ENCODE data around the gene SLITRK3. TPM values are rescaled to one million over a fixed set of nuclear protein-coding genes. Genes with fewer than 3 reads are reported as not detected.
"Not testable (repeated sequence)": the region's sequence is repeated elsewhere in the genome, so short reads cannot be mapped to it uniquely, and the experiment has no call there.

The SLITRK3 gene
- total RNA-seq, 1 donor from 2014 or later = not detected

- no peaks in the 10 kb centered on the region for H3K36me3 Mint-ChIP-seq (ENCODE audit: low read depth)
- H3K4me3 Mint-ChIP-seq = no peak overlapping the region
- no peaks in the 10 kb centered on the region for H3K27me3 Mint-ChIP-seq (ENCODE audit: insufficient read depth)
- H3K4me1 Mint-ChIP-seq (ENCODE audit: low read depth) = no peaks in the 10 kb centered on the region
- no peak overlapping the region for H3K27ac Mint-ChIP-seq
- no peak for DNase-seq (ENCODE audit: low spot score)
- intact Hi-C loops (cut with micrococcal nuclease) = no loop called here
- no peaks in the 10 kb centered on the region for H3K9me3 Mint-ChIP-seq
These were observed 25.9 kb downstream of the SLITRK3 start for GRCh38 chr3:165170236-165170635.

- no peaks in the 10 kb centered on the region for H3K27me3 Mint-ChIP-seq (ENCODE audit: insufficient read depth)
- no peak overlapping the region for H3K4me3 Mint-ChIP-seq
- intact Hi-C loops (cut with micrococcal nuclease) = no loop called here
- no peak overlapping the region for H3K27ac Mint-ChIP-seq
- no peaks in the 10 kb centered on the region for H3K9me3 Mint-ChIP-seq
- no peak for DNase-seq (ENCODE audit: low spot score)
- no peaks in the 10 kb centered on the region for H3K4me1 Mint-ChIP-seq (ENCODE audit: low read depth)
- no peaks in the 10 kb centered on the region for H3K36me3 Mint-ChIP-seq (ENCODE audit: low read depth)
These were observed 26.8 kb downstream of the SLITRK3 start for GRCh38 chr3:165169368-165169767.

- Mint-ChIP-seq H3K27me3 (ENCODE audit: insufficient read depth) (no peaks in the 10 kb centered on the region), H3K4me1 (ENCODE audit: low read depth) (no peaks in the 10 kb centered on the region), H3K36me3 (ENCODE audit: low read depth) (no peaks in the 10 kb centered on the region), H3K4me3 (no peak overlapping the region), H3K9me3 (no peaks in the 10 kb centered on the region), H3K27ac (no peak overlapping the region)
- intact Hi-C loops (cut with micrococcal nuclease) = no loop called here
- DNase-seq (ENCODE audit: low spot score) = no peak
These were observed 33.3 kb downstream of the SLITRK3 start for GRCh38 chr3:165162883-165163282.

GRCh38 chr3:165159760-165160421 lies 36.3 kb downstream of the SLITRK3 start:
- Mint-ChIP-seq H3K4me1 (ENCODE audit: low read depth) (no peaks in the 10 kb centered on the region), H3K4me3 (no peak overlapping the region), H3K9me3 (no peaks in the 10 kb centered on the region), H3K36me3 (ENCODE audit: low read depth) (no peaks in the 10 kb centered on the region), H3K27me3 (ENCODE audit: insufficient read depth) (no peaks in the 10 kb centered on the region), H3K27ac (no peak overlapping the region)
- intact Hi-C loops (cut with micrococcal nuclease) = no loop called here
- DNase-seq (ENCODE audit: low spot score) = no peak

GRCh38 chr3:165158011-165158410 lies 38.2 kb downstream of the SLITRK3 start:
- H3K27me3 Mint-ChIP-seq (ENCODE audit: insufficient read depth) = no peaks in the 10 kb centered on the region
- no peaks in the 10 kb centered on the region for H3K9me3 Mint-ChIP-seq
- H3K36me3 Mint-ChIP-seq (ENCODE audit: low read depth) = no peaks in the 10 kb centered on the region
- no peak for DNase-seq (ENCODE audit: low spot score)
- H3K4me1 Mint-ChIP-seq (ENCODE audit: low read depth) = no peaks in the 10 kb centered on the region
- no peak overlapping the region for H3K27ac Mint-ChIP-seq
- no peak overlapping the region for H3K4me3 Mint-ChIP-seq
- intact Hi-C loops (cut with micrococcal nuclease) = no loop called here

GRCh38 chr3:165156757-165157420 lies 39.3 kb downstream of the SLITRK3 start:
- Mint-ChIP-seq H3K27me3 (ENCODE audit: insufficient read depth) (no peaks in the 10 kb centered on the region), H3K4me3 (no peak overlapping the region), H3K9me3 (no peaks in the 10 kb centered on the region), H3K36me3 (ENCODE audit: low read depth) (no peaks in the 10 kb centered on the region), H3K27ac (no peak overlapping the region), H3K4me1 (ENCODE audit: low read depth) (no peaks in the 10 kb centered on the region)
- intact Hi-C loops (cut with micrococcal nuclease) = no loop called here
- DNase-seq (ENCODE audit: low spot score) = no peak

GRCh38 chr3:165148876-165149441 lies 47.2 kb downstream of the SLITRK3 start:
- DNase-seq (ENCODE audit: low spot score) = no peak
- H3K4me1 Mint-ChIP-seq (ENCODE audit: low read depth) = no peaks in the 10 kb centered on the region

GRCh38 chr3:165144271-165144670 lies 51.9 kb downstream of the SLITRK3 start:
- DNase-seq (ENCODE audit: low spot score) = no peak
- intact Hi-C loops (cut with micrococcal nuclease) = no loop called here
- no peak overlapping the region for H3K27ac Mint-ChIP-seq
- H3K4me1 Mint-ChIP-seq (ENCODE audit: low read depth) = no peaks in the 10 kb centered on the region
- no peaks in the 10 kb centered on the region for H3K36me3 Mint-ChIP-seq (ENCODE audit: low read depth)
- H3K27me3 Mint-ChIP-seq (ENCODE audit: insufficient read depth) = no peaks in the 10 kb centered on the region
- no peaks in the 10 kb centered on the region for H3K9me3 Mint-ChIP-seq
- H3K4me3 Mint-ChIP-seq = no peak overlapping the region

More at GRCh38 chr3:165148876-165149441, 47.2 kb downstream of the SLITRK3 start:
- Mint-ChIP-seq H3K27ac (no peak overlapping the region), H3K4me3 (no peak overlapping the region), H3K9me3 (no peaks in the 10 kb centered on the region), H3K36me3 (ENCODE audit: low read depth) (no peaks in the 10 kb centered on the region), H3K27me3 (ENCODE audit: insufficient read depth) (no peaks in the 10 kb centered on the region)
- intact Hi-C loops (cut with micrococcal nuclease) = no loop called here

GRCh38 chr3:165139918-165140317 lies 56.3 kb downstream of the SLITRK3 start:
- not testable (repeated sequence) for H3K27ac Mint-ChIP-seq; DNase-seq (ENCODE audit: low spot score)

More at GRCh38 chr3:165139918-165140317, 56.3 kb downstream of the SLITRK3 start:
- H3K4me3 Mint-ChIP-seq; H3K27me3 Mint-ChIP-seq (ENCODE audit: insufficient read depth); H3K4me1 Mint-ChIP-seq (ENCODE audit: low read depth); H3K36me3 Mint-ChIP-seq (ENCODE audit: low read depth); H3K9me3 Mint-ChIP-seq; intact Hi-C loops (cut with micrococcal nuclease): not testable (repeated sequence)

Other genes starting within 250 kb of the SLITRK3 start
- gene SI, start 117.9 kb downstream of the SLITRK3 start, total RNA-seq = not detected in 2 replicates